Fibroblast of villous mesenchyme (primary cell): ENCODE measurements around the gene FUOM. TPM values are rescaled to one million over a fixed set of nuclear protein-coding genes. Genes with fewer than 3 reads are reported as not detected.

Source experiments
- DNase-seq: peaks from one replicate; pipeline ENCODE4 v3.0.0-alpha.2; 2010; ENCODE audit warnings: low read depth
- H3K4me3 ChIP-seq: 2 replicates; pipeline ENCODE4 v1.5.1; 2011; ENCODE audit warnings: low read depth, mild to moderate bottlenecking, low read length
- CTCF ChIP-seq: IDR thresholded peaks from 2 replicates; pipeline ENCODE4 v1.5.1; 2012; ENCODE audit warnings: low read depth, mild to moderate bottlenecking, low read length; ENCODE audit not compliant: insufficient read depth
- total RNA-seq: library from RNA; depleted of rRNA; stranded (reverse); fragments of >200 nt; gene quantifications from 2 replicates; pipeline ENCODE4 v1.2.3, GENCODE V29; 2012

Gene FUOM
- total RNA-seq, 1 donor: 7.3 TPM

GRCh38 chr10:133394064-133394663 is 36.3 kb upstream of the FUOM start, which contains the start of gene MTG1:
Gene MTG1 (plus strand): TSS chr10:133394157. CDS start chr10:133394221, 64 bp downstream.
- peak within 1 kb of the TSS; percentile 95 for H3K4me3 ChIP-seq
- peak; percentile 5 for TF ChIP-seq CTCF
- peak; percentile 92 for DNase-seq

GRCh38 chr10:133393401-133394063 is 35.7 kb upstream of the FUOM start:
- peak overlapping the region; percentile 42 for H3K4me3 ChIP-seq
- TF ChIP-seq CTCF: no peak
- no peak for DNase-seq

GRCh38 chr10:133391761-133392518 is 34.1 kb upstream of the FUOM start:
- no peak for TF ChIP-seq CTCF
- H3K4me3 ChIP-seq: no peak overlapping the region
- no peak for DNase-seq

- no peak for DNase-seq
- TF ChIP-seq CTCF: no peak
- H3K4me3 ChIP-seq: no peak overlapping the region
Measured at GRCh38 chr10:133391249-133391635, 33.4 kb upstream of the FUOM start.

- no peak for TF ChIP-seq CTCF
- no peak overlapping the region for H3K4me3 ChIP-seq
- DNase-seq: no peak
Measured at GRCh38 chr10:133390597-133391248, 32.9 kb upstream of the FUOM start.

- no peak for DNase-seq
- no peak overlapping the region for H3K4me3 ChIP-seq
- no peak for TF ChIP-seq CTCF
Measured at GRCh38 chr10:133388973-133389818, 31.4 kb upstream of the FUOM start.
